ENCODE results near the gene MPPED2.
A peak's percentile ranks its signal among the peaks of the same experiment; 100 is the strongest.

MPPED2 gene

DNA sequence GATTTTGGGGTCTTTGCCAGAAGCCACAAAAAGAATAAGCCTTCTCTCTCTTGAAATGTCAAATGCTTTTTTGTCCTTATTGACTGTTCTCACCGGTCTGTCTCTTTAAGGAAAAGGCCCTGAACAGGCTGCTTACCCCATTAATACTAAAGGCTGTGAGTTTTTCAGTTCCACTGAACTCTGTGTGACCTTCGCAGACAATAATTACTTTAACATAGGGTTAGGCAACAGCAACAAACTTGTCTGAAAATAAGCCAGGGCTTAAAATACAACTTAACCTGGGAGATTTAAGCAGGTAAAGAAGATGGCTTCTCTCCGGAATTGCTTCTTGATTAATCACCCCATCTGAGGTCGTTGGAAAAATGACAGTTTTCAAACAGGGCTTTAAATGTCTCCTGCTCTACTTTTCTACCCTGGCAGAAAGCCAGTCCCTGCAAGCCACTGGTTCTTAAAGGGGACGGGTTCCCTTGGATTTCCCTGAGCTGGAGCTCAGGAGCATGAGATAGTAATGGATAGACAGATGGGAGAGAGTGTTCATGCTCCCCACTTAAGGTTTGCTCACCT is 193.8 kb downstream of the MPPED2 start:
- DNase-seq (ENCODE audit: low read depth, low spot score), result peak; percentile 0
- in situ Hi-C loops (cut with HindIII; ENCODE audit: low sequenced_read_pairs), result no loop called here
- TF ChIP-seq, protein P1, sequence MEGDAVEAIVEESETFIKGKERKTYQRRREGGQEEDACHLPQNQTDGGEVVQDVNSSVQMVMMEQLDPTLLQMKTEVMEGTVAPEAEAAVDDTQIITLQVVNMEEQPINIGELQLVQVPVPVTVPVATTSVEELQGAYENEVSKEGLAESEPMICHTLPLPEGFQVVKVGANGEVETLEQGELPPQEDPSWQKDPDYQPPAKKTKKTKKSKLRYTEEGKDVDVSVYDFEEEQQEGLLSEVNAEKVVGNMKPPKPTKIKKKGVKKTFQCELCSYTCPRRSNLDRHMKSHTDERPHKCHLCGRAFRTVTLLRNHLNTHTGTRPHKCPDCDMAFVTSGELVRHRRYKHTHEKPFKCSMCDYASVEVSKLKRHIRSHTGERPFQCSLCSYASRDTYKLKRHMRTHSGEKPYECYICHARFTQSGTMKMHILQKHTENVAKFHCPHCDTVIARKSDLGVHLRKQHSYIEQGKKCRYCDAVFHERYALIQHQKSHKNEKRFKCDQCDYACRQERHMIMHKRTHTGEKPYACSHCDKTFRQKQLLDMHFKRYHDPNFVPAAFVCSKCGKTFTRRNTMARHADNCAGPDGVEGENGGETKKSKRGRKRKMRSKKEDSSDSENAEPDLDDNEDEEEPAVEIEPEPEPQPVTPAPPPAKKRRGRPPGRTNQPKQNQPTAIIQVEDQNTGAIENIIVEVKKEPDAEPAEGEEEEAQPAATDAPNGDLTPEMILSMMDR (IDR thresholded peaks at IDR 0.05; ENCODE audit: low read depth, low read length), result no peak
- H3K4me3 ChIP-seq (ENCODE audit: low read depth, low read length), result no peak overlapping the region

DNA sequence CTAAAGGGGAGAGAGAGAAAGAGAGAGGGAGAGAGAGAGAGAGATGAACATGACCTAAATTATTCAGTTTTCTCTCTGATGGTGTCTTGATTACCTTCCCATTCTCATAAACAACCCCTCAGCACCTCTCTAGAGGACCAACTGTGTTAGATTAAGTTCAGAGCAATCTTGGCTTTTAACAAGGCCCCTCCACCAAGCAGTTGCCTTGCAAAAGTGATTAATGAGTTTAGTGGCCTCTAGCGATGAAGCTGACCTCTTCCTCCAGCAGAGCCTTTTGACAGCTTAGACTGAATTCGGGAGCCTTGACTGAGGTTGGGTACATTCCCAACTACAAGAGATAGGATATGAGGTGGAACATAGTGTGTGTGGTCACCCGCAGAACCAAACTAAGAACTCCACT is 197.2 kb downstream of the MPPED2 start:
- no peak for DNase-seq (ENCODE audit: low read depth, low spot score)
- in situ Hi-C loops (cut with HindIII; ENCODE audit: low sequenced_read_pairs), result no loop called here

DNA sequence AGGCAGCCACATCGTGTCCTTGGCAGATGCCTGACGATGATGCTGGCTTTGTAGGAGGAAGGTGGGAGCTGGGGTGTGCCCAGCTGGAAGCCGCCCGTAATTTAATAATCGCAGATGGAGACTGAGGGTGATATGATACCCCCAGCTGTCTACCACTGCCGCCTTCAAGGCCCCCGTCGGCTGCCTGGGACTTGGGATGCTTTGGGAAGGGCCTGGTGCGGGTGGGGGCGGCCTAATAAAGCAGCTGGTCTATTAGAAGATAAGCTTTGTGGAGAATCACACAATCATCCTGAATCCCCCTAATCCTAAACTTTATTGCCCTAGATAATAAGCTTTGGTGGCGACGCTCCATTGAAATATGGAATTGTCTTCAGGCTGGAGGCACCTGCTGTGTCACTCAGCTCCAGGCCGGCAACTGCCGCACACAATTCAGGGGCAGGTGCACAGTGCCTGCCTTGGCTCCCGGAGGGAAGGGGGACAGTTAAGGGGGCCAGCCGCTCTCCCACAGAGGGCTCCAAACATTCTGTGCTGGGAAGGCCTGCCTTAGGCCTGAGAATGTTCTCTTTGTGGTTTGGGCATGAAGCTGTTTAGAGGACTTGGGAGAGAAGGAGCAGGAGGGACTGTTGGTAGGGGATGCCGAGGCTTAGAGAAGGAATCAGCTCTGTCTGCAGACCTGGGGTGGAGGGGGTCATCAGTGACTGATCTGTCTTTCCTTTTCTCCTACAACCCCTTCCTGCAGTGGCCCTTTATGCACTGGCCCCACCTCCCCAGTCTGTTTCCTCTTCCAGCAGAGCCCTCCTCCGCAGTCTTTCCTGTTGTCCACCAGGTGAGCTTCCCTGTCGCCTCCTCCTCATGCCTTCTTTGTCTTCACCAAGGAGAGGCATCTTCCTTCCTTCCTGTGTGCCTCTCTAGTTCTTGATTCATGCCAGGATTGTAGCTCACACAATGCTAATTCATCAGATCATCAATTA is 198.0 kb downstream of the MPPED2 start:
- no peak overlapping the region for H3K4me3 ChIP-seq (ENCODE audit: low read depth, low read length)
- DNase-seq (ENCODE audit: low read depth, low spot score), result no peak
- in situ Hi-C loops (cut with HindIII; ENCODE audit: low sequenced_read_pairs), result no loop called here
- TF ChIP-seq, protein P1 (IDR thresholded peaks at IDR 0.05; ENCODE audit: low read depth, low read length), result no peak

More for the DNA sequence above, 197.2 kb downstream of the MPPED2 start:
- TF ChIP-seq, protein P1 (IDR thresholded peaks at IDR 0.05; ENCODE audit: low read depth, low read length), result no peak
- H3K4me3 ChIP-seq (ENCODE audit: low read depth, low read length), result no peak overlapping the region

DNA sequence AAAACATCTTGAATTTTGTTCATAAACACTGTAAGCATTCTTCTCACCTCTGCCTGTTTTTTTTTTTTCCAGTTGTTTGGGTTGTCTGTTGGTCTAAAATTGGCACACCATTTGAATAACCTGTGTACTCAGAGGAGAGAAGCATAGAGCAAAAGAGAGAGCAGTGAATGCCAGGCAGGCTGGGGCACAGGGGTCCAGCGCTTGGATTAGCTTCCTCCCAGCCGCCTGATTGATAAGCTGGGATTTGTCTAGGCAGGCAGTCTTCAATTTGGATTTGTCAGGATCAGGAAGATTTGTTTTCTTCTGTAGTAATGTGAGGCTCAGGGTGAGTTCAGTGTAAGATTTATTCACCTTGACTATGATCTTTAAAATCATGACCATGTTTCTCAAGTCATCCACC is 204.3 kb downstream of the MPPED2 start:
- DNase-seq (ENCODE audit: low read depth, low spot score), result no peak
- in situ Hi-C loops (cut with HindIII; ENCODE audit: low sequenced_read_pairs), result no loop called here
- TF ChIP-seq, protein P1 (IDR thresholded peaks at IDR 0.05; ENCODE audit: low read depth, low read length), result no peak
- H3K4me3 ChIP-seq (ENCODE audit: low read depth, low read length), result no peak overlapping the region

DNA sequence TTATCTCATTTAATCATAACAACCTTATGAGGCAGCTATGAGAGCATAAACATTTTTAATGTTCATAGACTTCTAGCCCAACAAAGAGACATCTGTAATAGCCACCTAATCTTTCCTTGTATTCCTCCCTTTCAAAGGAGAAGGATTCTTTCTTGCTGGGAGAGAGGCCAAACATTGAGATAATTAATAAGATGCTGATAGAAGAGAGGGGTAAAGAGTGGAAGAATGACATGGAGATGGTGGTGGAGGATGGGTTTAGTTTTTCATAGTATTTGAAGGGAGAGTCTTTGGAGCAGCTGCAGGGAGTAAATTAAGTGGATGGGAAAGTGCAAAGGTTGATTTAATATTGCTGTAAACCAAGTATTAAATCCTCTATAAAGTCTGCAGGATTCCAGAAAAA is 205.3 kb downstream of the MPPED2 start:
- no peak overlapping the region for H3K4me3 ChIP-seq (ENCODE audit: low read depth, low read length)
- TF ChIP-seq, protein P1 (IDR thresholded peaks at IDR 0.05; ENCODE audit: low read depth, low read length), result no peak
- DNase-seq (ENCODE audit: low read depth, low spot score), result no peak
- in situ Hi-C loops (cut with HindIII; ENCODE audit: low sequenced_read_pairs), result no loop called here

DNA sequence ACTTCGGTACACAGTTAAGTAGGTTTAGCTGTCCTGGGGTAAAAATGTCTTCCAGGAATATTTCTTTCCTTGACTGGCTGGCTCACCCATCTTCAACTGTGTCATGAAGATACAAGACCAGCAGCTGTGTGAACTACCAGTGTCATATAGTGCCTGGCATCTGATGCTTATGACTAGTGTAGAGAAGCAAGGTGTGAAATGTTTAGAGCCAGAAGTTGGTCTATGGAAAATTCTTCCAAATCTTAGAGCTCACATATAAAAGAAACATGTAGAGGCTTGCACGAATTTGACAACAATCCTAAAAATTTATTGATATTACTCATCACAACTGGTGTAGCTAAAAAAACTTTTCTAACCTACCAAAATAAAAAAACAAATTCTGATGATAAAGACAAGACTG is 208.8 kb downstream of the MPPED2 start:
- in situ Hi-C loops (cut with HindIII; ENCODE audit: low sequenced_read_pairs), result no loop called here
- TF ChIP-seq, protein P1 (IDR thresholded peaks at IDR 0.05; ENCODE audit: low read depth, low read length), result no peak
- DNase-seq (ENCODE audit: low read depth, low spot score), result no peak
- no peak overlapping the region for H3K4me3 ChIP-seq (ENCODE audit: low read depth, low read length)
